Measurements from ENCODE around the gene COMMD7.

COMMD7 gene

GRCh38 chr20:32743237-32744112, at the start of gene COMMD7:
COMMD7 (minus strand) TSS chr20:32743467; CDS start chr20:32743391, 76 bp downstream.
- DNase-seq (ENCODE audit: low read depth), result peak; percentile 34

DNA sequence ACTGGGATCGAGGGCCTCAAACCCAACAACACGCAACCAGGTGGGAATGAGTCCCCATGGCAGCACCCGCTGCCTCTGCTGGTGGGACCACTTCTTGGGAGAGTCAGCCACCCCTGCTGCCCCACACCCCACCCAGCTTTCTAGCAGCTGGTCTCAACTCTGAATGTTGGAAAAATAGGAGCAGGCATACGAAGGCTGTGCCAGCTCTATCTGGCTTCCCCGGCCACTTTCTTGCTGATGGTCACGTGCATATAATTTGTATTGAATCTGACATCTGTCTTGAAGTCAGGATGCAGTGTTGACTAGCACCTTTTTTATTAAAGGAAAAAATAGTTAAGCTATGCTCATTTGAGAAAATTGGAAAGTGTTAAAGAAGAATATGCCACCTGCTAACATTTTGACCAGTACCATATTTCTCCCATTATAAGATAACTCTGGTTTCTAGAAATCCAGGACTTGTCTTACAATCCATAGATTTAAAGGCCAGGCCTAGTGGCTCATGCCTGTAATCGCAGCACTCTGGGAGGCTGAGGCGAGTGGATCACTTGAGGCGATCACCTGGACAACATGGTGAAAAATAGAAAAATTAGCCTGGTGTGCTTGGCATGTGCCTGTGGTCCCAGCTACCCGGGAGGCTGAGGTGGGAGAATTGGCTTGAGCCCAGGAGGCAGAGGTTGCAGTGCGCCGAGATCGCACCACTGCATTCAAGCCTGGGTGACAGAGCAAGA, 49.6 kb upstream of the COMMD7 start:
- DNase-seq (ENCODE audit: low read depth), result no peak

DNA sequence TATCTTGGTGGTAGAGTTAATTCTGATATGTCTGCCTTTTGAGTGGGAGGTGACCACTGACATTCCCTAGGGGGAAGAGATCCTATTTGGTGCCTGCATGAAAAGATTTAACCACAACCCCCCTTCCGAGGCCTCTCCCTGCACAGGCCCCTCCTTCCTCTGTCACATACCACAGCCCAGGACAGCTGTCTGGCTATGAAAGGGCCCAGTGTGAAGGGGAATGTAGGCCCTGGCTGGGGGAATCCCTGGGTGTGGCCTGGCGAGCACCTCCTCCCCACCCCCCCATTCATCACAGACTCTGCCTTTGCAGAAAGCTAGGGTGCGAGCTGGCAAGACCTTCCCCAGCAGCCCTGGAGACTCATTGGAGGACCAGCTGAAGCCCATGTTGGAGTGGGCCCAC, 49.0 kb upstream of the COMMD7 start:
- no peak for DNase-seq (ENCODE audit: low read depth)

- DNase-seq (ENCODE audit: low read depth), result no peak
Observed at GRCh38 chr20:32790751-32791057, 47.4 kb upstream of the COMMD7 start.

DNA sequence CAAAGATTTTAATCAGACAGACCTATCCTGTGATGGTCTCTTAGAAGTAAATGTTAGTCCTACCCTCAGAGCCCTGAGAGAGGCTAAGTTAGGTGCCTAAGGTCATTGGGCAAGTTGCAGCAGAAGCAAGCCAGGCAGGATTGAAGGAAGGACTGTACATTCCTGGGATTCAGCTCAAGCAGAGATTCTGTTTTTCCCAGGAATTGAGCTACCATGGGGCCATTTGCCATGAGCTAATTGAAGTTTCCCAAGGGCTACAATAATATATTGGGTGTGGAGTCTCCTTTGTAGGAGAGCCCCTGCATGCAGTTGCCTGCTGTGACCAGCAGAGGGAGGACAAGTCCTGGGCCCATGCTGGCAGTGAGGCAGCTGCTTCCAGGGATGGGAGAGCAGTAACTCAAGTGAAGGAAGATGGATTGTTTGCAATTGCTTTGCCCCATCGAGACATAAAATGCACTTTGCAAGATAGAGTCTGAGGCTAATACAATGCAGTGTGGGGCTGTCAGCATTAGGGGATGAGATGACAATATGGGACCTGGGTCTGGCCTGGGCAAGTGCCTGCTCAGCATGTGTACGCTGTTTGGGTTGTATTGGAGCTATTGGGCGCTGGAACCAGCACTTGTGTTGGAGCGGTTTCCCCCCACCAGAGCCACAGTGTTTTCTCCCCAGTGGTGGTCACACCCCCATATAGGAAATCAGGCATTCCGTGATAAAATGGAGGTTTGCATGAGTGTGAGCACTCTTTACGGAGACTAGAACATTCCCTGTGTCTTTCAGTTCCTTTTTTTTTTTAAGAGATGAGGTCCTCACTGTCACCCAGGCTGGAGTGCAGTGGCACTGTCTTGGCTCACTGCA, 46.9 kb upstream of the COMMD7 start:
- DNase-seq (ENCODE audit: low read depth), result peak; percentile 55

DNA sequence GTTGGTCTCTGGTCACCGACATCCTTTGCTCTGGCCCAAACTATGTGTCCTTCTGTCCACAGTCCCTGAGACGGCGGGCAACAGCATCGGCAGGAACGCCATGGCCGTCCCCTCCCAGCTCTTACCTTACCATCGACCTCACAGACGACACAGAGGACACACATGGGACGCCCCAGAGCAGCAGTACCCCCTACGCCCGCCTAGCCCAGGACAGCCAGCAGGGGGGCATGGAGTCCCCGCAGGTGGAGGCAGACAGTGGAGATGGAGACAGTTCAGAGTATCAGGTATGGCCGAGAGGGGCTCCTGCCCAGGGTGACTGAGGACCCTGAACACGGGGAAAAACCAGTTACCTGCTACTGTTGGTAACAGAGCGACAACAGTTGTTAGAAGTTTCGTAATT, 43.9 kb upstream of the COMMD7 start:
- no peak for DNase-seq (ENCODE audit: low read depth)

DNA sequence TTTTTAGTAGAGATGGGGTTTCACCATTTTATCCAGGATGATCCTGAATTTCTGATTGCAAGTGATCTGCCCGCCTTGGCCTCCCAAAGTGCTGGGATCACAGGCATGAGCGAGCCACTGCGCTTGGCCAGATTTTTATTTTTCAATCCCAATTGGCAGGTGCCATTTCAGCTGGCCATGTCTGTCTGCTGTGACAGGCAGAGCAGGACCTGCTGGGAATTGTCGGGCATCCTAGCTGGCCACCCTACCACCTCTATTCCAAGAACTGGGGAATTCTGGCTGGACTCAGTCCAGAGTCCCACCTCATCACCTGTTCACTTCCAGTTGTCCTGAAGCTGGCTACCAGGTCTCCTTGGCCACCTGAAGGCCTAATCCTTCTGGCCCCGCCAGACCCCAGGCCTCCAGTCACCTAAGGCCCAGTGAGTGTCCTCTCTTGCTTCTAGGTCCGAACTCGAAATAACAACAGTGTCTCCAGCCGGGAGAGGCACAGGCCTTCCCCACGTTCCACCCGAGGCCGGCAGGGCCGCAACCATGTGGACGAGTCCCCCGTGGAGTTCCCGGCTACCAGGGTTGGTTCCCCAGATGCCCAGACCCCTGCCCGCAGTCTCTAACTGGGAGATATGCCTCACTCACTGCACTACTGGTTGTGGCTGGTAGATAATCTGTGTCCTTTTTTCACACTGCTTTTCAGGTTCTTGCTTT, 42.9 kb upstream of the COMMD7 start:
- DNase-seq (ENCODE audit: low read depth), result no peak

DNA sequence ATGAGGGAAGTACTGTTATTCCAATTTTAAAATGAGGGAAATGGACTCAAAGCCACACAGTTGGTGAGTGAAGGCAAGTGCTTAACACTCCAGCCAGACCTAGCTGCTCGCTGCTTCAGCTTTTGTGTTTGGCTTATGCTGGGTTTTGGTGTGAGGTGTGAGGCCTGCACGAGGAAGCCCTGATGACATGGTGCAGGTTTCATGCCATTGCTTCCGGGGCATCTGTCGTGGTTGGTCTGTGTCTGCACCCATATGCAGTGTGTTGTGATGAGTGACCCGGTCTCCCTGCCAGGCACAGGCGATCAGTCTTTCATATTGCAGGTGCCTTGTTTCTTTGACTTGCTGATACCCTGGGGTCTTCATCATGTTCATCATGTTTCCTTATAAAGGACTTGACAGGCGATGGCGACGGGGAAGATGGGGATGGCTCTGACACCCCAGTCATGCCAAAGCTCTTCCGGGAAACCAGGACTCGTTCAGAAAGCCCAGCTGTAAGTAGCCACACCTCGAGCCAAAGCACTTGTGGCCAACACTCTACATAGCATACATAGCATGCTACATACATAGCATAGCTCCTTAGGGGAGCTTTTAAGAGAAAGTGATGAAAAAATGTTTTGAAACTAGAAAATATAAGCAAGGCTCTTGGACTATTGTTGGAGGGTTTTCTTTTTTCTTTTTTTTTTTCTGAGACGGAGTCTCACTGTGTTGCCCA, 41.3 kb upstream of the COMMD7 start:
- no peak for DNase-seq (ENCODE audit: low read depth)

DNA sequence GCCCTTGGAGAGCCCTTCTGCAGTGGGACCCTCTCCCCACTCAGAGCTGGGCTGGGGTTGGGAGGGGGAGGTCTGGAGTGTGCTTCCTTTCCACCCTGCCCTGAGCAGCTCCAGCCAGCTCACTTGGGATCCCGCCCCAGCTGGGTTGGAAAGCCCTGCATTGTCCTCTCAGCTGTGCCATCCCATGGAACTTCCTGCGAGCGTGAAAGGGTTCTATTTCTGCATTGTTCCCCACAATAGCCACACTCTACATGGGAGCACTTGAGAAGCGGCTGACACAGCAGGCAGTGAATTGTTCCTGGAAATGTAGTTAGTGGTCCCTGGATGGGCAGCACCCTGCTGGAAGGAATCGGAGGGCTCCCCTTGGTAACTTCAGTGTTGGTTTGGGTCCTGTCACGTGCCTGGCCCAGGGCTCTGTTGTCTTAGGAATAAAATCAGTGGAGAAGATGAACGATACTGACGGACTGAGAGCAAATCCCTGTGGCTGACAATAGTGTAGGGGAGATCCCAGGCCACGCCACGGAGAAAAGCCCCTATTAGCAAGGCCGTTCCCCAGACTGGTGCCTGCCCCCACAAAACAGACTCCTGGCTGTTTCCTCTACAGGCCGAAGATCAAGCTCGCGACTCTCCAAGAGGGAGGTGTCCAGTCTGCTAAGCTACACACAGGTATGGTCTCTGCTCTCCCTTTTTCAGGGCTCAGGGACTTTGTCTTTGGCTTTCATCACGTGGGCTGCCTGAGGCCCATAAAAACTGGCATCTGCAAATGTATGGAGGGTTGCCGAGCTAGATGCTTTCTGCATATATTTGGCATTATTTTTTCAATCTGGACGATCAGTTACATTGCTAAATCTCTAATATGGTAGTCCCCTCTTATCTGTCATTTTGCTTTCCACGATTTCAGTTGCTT, 37.7 kb upstream of the COMMD7 start:
- no peak for DNase-seq (ENCODE audit: low read depth)

GRCh38 chr20:32780278-32780677, 37.0 kb upstream of the COMMD7 start:
- no peak for DNase-seq (ENCODE audit: low read depth)

GRCh38 chr20:32779500-32780211, 36.4 kb upstream of the COMMD7 start:
- no peak for DNase-seq (ENCODE audit: low read depth)

GRCh38 chr20:32777177-32777956, 34.1 kb upstream of the COMMD7 start:
- DNase-seq (ENCODE audit: low read depth), result no peak

GRCh38 chr20:32775336-32775991, 32.2 kb upstream of the COMMD7 start:
- no peak for DNase-seq (ENCODE audit: low read depth)

DNA sequence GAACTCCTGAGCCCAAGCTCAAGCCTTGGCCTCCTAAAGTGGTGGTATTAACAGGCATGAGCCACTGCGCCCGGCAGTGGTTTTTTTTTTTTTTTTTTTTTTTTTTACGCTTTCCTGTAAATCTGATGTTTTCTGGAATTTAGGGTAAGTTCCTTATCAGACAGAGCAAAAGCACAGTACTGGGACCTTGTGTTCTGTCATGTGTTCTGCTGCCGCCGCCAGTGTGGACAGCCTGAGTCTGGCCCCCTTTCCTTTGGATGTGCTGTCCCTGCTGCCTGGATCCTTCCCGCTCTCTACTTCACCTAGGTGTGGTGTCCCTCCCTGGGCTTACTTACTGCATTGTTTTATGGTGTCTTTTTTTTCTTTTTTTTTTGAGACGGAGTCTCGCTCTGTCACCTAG, 30.6 kb upstream of the COMMD7 start:
- no peak for DNase-seq (ENCODE audit: low read depth)

GRCh38 chr20:32773223-32773622, 30.0 kb upstream of the COMMD7 start:
- DNase-seq (ENCODE audit: low read depth), result no peak

DNA sequence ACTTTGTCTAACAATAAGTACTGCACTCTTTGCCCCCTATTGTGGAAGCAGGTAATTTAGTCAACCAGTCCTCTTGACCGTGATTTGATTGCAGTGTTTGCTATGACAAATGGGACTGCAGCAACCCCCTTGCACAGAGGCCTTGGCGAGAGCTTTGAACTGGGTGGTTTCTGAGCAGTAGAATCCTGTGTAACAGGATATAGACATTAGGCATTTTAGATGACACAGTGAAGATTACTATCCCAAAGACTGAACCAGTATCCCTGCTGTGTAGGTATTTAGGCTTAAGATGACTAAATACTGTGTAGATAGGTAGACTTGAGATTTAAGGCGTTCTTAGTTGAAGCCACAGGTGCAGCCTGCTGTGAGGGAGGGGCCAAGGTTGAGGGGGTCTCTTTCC, 28.8 kb upstream of the COMMD7 start:
- no peak for DNase-seq (ENCODE audit: low read depth)

GRCh38 chr20:32767418-32768198, 24.3 kb upstream of the COMMD7 start:
- no peak for DNase-seq (ENCODE audit: low read depth)

All from stimulated activated CD8-positive, alpha-beta memory T cell treated with anti-CD3 and anti-CD28 coated beads, Interleukin-12 subunit alpha, Interleukin-12 subunit beta, amount 100 ng/mL, for 1 hour (primary cell).